SK-N-SH (cell line): ENCODE results near the gene ZBED4. TPM values are rescaled to one million over a fixed set of nuclear protein-coding genes. Genes with fewer than 3 reads are reported as not detected.

Experiments used
- CTCF ChIA-PET: fragments of 300-600, 350-600 bp; formaldehyde crosslinking; extraction: SDS; loops from one replicate; lab custom pipeline; 2021; lab: Yijun Ruan, JAX
- POLR2A ChIA-PET: fragments of 350-600 bp; sonication (Branson Sonifier 250); formaldehyde crosslinking; extraction: SDS; loops from one replicate; lab custom pipeline; 2020; ENCODE audit warnings: antibody characterized with exemption, inconsistent platforms; lab: Yijun Ruan, JAX
- DNase-seq: peaks from one replicate; pipeline ENCODE4 v3.0.0; 2012
- H2AFZ ChIP-seq: fragments of 200-600 bp; sonication (generic); 2 replicates; pipeline ENCODE4 v1.8.1; 2016; ENCODE audit warnings: antibody characterized with exemption, mild to moderate bottlenecking, low read depth
- H3F3A ChIP-seq: fragments of 200-600 bp; sonication (generic); replicated peaks from 2 replicates; pipeline ENCODE3; 2016; ENCODE audit warnings: antibody characterized with exemption, mild to moderate bottlenecking; ENCODE audit not compliant: insufficient read depth
- H3K27ac ChIP-seq, 2 experiments: fragments of 200-500 bp in 1 of 2; fragments of 200-600 bp in 1 of 2; sonication (Bioruptor generic) in 1 of 2; sonication (generic), shearing (Covaris generic) in 1 of 2; 2 replicates each; pipeline versions ENCODE4 v1.5.1 to v1.6.1; 2014 to 2016; ENCODE audit warnings: low read depth in 2 of 2, inconsistent platforms in 1 of 2, low read length in 1 of 2, mild to moderate bottlenecking in 1 of 2, mixed read lengths in 1 of 2
- H3K27me3 ChIP-seq: fragments of 200-600 bp; sonication (generic), shearing (Covaris generic); 2 replicates; pipeline ENCODE4 v1.6.1; 2016; ENCODE audit warnings: mixed run types; ENCODE audit not compliant: insufficient read depth
- H3K36me3 ChIP-seq, 2 experiments: fragments of 200-500 bp in 1 of 2; fragments of 200-600 bp in 1 of 2; sonication (Bioruptor generic) in 1 of 2; sonication (generic) in 1 of 2; replicated peaks in 1 of 2; 2 replicates each; pipeline versions ENCODE3 to v1.5.1; 2014 to 2016; ENCODE audit warnings: low read length in 1 of 2, mild to moderate bottlenecking in 1 of 2; ENCODE audit not compliant: insufficient read depth in 2 of 2, control insufficient read depth in 1 of 2
- H3K4me1 ChIP-seq, 2 experiments: fragments of 200-500 bp in 1 of 2; fragments of 200-600 bp in 1 of 2; sonication (Bioruptor generic) in 1 of 2; sonication (generic), shearing (Covaris generic) in 1 of 2; 2 replicates each; pipeline versions ENCODE4 v1.5.1 to v1.6.1; 2014 to 2016; ENCODE audit warnings: low read depth in 1 of 2, low read length in 1 of 2, mixed run types in 1 of 2; ENCODE audit not compliant: insufficient read depth in 2 of 2, control insufficient read depth in 1 of 2
- H3K4me2 ChIP-seq: fragments of 200-600 bp; sonication (generic), shearing (Covaris generic); 2 replicates; pipeline ENCODE4 v1.6.1; 2017; ENCODE audit warnings: mixed run types
- H3K4me3 ChIP-seq, 2 experiments: fragments of 200-500 bp in 1 of 2; fragments of 200-600 bp in 1 of 2; sonication (Bioruptor generic) in 1 of 2; sonication (generic), shearing (Covaris generic) in 1 of 2; 2 replicates each; pipeline versions ENCODE4 v1.5.1 to v1.8.1; 2014 to 2016; ENCODE audit warnings: low read depth in 2 of 2, inconsistent platforms in 1 of 2, low read length in 1 of 2, mild to moderate bottlenecking in 1 of 2, mixed read lengths in 1 of 2, moderate library complexity in 1 of 2
- H3K79me2 ChIP-seq: fragments of 200-600 bp; sonication (generic); 2 replicates; pipeline ENCODE4 v1.8.1; 2017; ENCODE audit warnings: mild to moderate bottlenecking; ENCODE audit not compliant: insufficient read depth
- H3K9ac ChIP-seq: fragments of 200-600 bp; sonication (generic); 2 replicates; pipeline ENCODE4 v1.6.1; 2017; ENCODE audit warnings: mixed run types
- H3K9me2 ChIP-seq: fragments of 200-600 bp; sonication (generic); 2 replicates; pipeline ENCODE4 v1.6.1; 2017; ENCODE audit warnings: mixed run types
- H3K9me3 ChIP-seq: fragments of 200-600 bp; sonication (generic); 2 replicates; pipeline ENCODE4 v1.6.1; 2017; ENCODE audit warnings: mixed run types, mild to moderate bottlenecking, moderate library complexity
- H4K20me1 ChIP-seq: fragments of 200-600 bp; sonication (generic); 2 replicates; pipeline ENCODE4 v1.6.1; 2017; ENCODE audit warnings: mild to moderate bottlenecking, mixed run types; ENCODE audit not compliant: insufficient read depth
- CHD2 ChIP-seq: fragments of 150-350 bp; IDR thresholded peaks from 2 replicates; pipeline ENCODE4 v1.6.1; 2018; ENCODE audit warnings: low read length; ENCODE audit not compliant: partially characterized antibody
- EP300 ChIP-seq, 2 experiments: IDR thresholded peaks; 2 replicates each; pipeline versions ENCODE4 v1.4.0 to v1.6.1; 2012; ENCODE audit warnings: borderline replicate concordance in 1 of 2, low read depth in 1 of 2, low read length in 1 of 2
- GABPA ChIP-seq: IDR thresholded peaks from 2 replicates; pipeline ENCODE4 v1.4.0; 2012; ENCODE audit warnings: low read depth, mild to moderate bottlenecking
- GATA2 ChIP-seq: sonication (generic); formaldehyde crosslinking; IDR thresholded peaks from 2 replicates; pipeline ENCODE4 v1.5.0; 2020; ENCODE audit warnings: mild to moderate bottlenecking, missing genetic modification reagents
- JUND ChIP-seq: IDR thresholded peaks from 2 replicates; pipeline ENCODE4 v1.4.0; 2012
- MAX ChIP-seq: IDR thresholded peaks from 2 replicates; pipeline ENCODE4 v1.4.0; 2012; ENCODE audit warnings: low read depth
- REST ChIP-seq: IDR thresholded peaks from 2 replicates; pipeline ENCODE4 v1.6.1; 2012; ENCODE audit warnings: mild to moderate bottlenecking, low read depth, low read length, moderate library complexity
- SIN3A ChIP-seq: IDR thresholded peaks from 2 replicates; pipeline ENCODE4 v1.6.1; 2012; ENCODE audit warnings: low read depth, mild to moderate bottlenecking, low read length, moderate library complexity, borderline replicate concordance
- WGBS: methylation state at CpG from one replicate; pipeline ENCODE4 v1.1.6; 2017; ENCODE audit warnings: low lambda C conversion rate; 5-methylcytosine and 5-hydroxymethylcytosine counted together
- polyA plus RNA-seq, 3 experiments: library from polyadenylated mRNA; depleted of rRNA; stranded (reverse); fragments of >200 nt; gene quantifications; 2 replicates each; pipeline ENCODE4 v1.2.3, GENCODE V29; 2012
- TF ChIP-seq, protein P1 (sequence below): fragments of 150-350 bp; IDR thresholded peaks from 2 replicates; pipeline ENCODE4 v1.6.1; 2017; ENCODE audit warnings: antibody characterized with exemption, low read length, low read depth, borderline replicate concordance

The ZBED4 gene
- polyA plus RNA-seq, 1 of the 3 experiments (the other 2 are of a cell fraction), result 7.9 TPM

DNA sequence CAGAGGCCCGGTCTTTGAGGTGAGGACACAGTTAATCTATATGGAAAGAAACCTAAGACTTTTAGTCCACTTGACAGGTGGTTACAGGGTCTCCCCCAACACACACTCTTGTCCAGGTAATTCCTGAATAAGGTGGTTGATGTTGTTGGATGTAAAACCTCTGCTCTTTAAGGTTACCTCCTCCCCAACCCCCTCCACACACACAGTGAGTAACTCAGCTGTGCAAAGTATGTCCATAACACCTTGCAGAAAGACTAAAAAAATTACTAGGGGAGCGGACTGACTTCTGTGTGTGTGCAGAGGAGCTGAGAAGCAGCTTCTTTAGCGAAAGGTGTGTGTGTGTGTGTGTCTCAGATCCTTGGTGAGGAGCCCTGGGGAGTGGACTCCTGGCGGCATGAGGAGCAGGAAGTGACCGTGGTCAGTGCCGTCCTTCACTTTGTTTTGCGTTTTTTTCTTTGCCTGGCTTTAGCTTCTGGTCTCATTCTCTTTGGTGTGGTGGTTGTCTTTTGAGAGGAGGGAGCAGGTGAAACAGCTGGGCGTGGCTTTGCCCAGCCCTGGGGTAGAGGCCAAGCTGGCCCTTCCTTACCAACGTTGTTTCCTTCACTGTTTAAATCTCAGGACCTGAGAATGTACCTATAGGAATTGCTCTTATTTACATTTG is 1.7 kb downstream of the ZBED4 start:
- no peaks in the 10 kb centered on the region for H3K27me3 ChIP-seq
- H3K4me2 ChIP-seq, result peak overlapping the region; percentile 95
- H3K9me3 ChIP-seq, result no peaks in the 10 kb centered on the region
- POLR2A ChIA-PET, result no interaction called here
- no peaks in the 10 kb centered on the region for H3K9me2 ChIP-seq
- H3K4me3 ChIP-seq, result peak overlapping the region; percentile 63 to 83
- H2AFZ ChIP-seq, result no peak overlapping the region
- peaks cover 58% of the 10 kb centered on the region for H3K79me2 ChIP-seq
- peaks cover 0 to 21% of the 10 kb centered on the region in 2 experiments; a peak in 2 of 4 replicates for H3K4me1 ChIP-seq
- H3K9ac ChIP-seq, result peak overlapping the region; percentile 87; the same call in 1 of the 2 replicates
- H3F3A ChIP-seq, result peaks cover 11% of the 10 kb centered on the region
- 53% methylated on average over 9 of the region's 9 CpGs for WGBS
- no peak for DNase-seq
- peak overlapping the region; percentile 28 to 60; a peak in 2 of 4 replicates for H3K27ac ChIP-seq
- H4K20me1 ChIP-seq, result peaks cover 61% of the 10 kb centered on the region
- peaks cover 0 to 2% of the 10 kb centered on the region in 2 experiments for H3K36me3 ChIP-seq
- TF ChIP-seq MAX, result no peak
- TF ChIP-seq SIN3A, result no peak
- no peak for TF ChIP-seq CHD2
- no peak for TF ChIP-seq GATA2 (CRISPR knock-in tag)
- TF ChIP-seq, all 33 proteins: peak for 0
- CTCF ChIA-PET, result interaction anchor here (0.6 to 0.7 kb wide), 2 partner anchors 44 to 92 kb away, joined by 4 read pairs; no protein-coding TSS in a partner anchor

GRCh38 chr22:49856343-49856742 is 2.7 kb downstream of the ZBED4 start:
- Histone ChIP-seq H2AFZ (no peak overlapping the region), H3K9me2 (no peaks in the 10 kb centered on the region), H3K9me3 (no peaks in the 10 kb centered on the region), H3K27ac (no peak overlapping the region), H3K4me1 (peaks cover 0 to 21% of the 10 kb centered on the region in 2 experiments; a peak in 2 of 4 replicates), H3K27me3 (no peaks in the 10 kb centered on the region), H3K4me2 (peak overlapping the region; percentile 95), H4K20me1 (peaks cover 71% of the 10 kb centered on the region), H3K36me3 (peaks cover 0 to 2% of the 10 kb centered on the region in 2 experiments), H3K79me2 (peaks cover 67% of the 10 kb centered on the region), H3K9ac (no peak overlapping the region), H3F3A (peaks cover 11% of the 10 kb centered on the region), H3K4me3 (no peak overlapping the region)
- TF ChIP-seq, protein P1, sequence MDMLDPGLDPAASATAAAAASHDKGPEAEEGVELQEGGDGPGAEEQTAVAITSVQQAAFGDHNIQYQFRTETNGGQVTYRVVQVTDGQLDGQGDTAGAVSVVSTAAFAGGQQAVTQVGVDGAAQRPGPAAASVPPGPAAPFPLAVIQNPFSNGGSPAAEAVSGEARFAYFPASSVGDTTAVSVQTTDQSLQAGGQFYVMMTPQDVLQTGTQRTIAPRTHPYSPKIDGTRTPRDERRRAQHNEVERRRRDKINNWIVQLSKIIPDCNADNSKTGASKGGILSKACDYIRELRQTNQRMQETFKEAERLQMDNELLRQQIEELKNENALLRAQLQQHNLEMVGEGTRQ, result no peak
- no peak for TF ChIP-seq JUND
- no peak for TF ChIP-seq REST
- TF ChIP-seq GABPA, result no peak
- TF ChIP-seq EP300 (IDR thresholded peaks at IDR 0.05; ENCODE audit: borderline replicate concordance in 1 of 2, low read depth in 1 of 2, low read length in 1 of 2), result no peak
- ChIA-PET POLR2A (no interaction called here), CTCF (interaction anchor here (0.7 to 1.5 kb wide), 2 partner anchors 15 to 93 kb away, joined by 4 read pairs; no protein-coding TSS in a partner anchor)
- WGBS, result 100% methylated on average over 6 of the region's 23 CpGs
- DNase-seq, result no peak
